HG03469 (cell line): ENCODE measurements around the gene KAT6B.

ENCODE experiments used
- ATAC-seq: cut with Tn5 transposase; IDR thresholded peaks from one replicate; pipeline ENCODE4 v1.9.1; 2021; ENCODE audit warnings: mild to moderate bottlenecking, moderate library complexity, moderate number of reproducible peaks; ENCODE audit not compliant: unreplicated experiment

KAT6B gene

DNA sequence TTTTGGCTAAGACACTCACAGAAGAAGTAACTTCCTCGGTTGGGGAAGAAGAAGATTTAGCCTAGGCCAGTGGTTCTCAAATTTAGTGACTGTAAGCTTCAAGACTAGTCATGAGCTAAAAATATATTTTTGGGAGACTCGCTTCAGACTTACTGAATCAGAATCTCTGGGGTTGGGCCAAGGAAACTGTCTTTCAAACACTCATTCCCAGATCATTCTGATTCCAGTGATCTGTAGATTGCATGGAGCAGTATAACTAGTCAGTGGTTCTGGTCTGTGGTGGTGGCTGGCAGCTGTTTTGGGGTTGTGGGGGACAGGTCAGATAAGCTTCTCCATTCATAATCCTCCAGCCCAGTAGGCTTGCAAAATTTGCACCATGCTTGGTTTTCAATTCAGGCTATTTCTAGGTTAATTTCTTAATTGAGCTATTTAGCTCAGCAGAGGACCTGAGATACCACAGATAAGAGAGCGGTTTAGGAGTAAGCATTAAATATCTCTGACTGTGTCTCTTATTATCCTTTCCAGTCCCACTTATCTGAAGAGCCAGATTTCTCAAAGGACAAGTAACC, 3.8 kb upstream of the KAT6B start:
- ATAC-seq = no peak

GRCh38 chr10:74823791-74824183, 2.6 kb upstream of the KAT6B start:
- ATAC-seq = no peak

DNA sequence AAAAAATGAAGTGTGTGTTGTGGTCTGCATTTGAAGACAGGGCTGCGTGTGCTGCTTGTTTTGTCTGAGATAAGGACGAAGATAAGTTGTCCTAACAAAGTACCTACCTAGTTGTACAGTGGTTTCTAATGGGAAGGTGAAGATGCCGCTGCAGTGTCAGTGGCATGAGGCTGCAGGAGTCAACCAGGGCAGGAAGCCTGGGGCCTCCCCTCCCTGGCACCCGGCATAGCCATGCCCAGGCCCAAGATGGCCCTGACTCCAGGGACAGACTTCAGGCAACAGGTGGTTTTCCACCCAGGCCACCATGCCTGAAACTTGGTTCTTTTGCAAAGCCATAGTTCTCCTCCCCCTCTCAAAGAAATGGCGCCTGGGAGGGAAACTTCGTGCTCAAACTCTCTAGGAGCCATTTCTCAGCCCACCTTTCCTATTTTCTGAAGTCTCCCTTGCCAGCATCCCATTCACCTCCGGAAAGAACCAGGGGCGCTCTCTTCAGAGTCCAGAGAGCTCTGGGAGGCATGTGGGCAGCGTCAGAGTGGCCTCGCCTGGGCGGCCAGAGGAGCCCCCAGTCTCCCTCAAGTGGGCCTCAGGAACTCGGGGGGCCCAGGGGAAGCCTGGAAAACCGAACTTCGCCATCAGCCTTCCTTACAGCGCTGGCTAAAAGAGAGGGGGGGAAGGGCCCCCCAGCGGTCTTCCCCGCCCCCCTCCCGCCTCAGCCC, 2.1 kb upstream of the KAT6B start:
- no peak for ATAC-seq

- no peak for ATAC-seq
Observed at GRCh38 chr10:74824900-74825370, 1.5 kb upstream of the KAT6B start.

- ATAC-seq = no peak
Observed at GRCh38 chr10:74825371-74826141, 844 bp upstream of the KAT6B start.

DNA sequence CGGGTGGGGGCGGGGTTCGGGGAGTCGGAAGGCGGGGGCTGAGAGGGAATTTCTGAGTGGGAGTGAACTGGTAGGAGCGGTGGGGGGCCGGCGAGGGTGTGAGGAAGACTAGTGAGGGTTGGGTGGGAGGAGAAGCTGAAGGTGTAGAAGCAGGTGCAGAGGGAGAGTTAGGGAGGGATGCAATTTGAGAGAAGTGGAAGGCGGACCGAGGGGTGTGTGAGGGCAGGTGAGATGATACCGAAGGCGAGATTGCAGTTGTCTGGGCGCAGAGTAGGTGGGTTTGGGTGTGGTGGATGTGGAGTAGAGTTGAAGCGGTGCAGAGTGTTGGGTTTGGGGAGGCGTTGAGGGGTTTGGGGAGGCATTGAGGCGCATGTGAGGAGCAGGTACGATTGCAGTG, 643 bp downstream of the KAT6B start:
- ATAC-seq = no peak

DNA sequence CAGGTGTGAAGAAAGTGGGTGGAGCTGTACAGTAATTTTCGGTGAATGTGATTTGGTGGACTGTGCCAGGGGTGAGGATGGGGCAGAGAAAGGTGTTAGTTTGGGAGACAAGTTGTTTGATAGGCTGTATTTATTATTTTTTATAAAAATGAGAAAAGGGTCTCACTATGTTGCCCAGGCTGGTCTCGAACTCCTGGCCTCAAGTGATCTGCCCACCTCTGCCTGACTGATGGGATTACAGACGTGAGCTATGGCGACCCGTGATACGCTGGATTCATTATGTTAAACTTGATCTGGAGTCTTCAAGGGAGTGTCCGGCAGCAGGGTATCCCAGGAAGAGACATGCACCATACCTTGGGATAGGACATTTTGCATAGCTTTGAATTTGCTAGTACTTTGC, 1.3 kb downstream of the KAT6B start:
- ATAC-seq = no peak

DNA sequence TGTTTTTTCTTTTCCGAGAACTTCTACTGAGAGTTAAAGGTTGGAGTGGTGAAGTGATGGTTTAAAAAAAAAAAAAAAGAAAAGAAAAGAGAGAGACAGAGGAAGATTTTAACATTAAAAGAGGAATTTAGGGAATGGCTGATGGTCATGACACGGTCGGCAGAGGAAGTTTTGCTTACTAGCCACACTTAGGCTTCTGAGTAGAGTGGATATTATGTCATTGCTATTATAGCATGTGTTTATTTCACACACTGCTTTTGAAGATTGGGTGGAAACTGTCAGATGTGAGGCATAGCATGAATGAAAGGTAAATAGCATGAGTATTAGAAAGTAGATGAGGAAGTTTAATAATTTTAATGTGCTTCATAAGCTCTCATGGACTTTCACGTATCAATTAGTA, 2.5 kb downstream of the KAT6B start:
- ATAC-seq = no peak

DNA sequence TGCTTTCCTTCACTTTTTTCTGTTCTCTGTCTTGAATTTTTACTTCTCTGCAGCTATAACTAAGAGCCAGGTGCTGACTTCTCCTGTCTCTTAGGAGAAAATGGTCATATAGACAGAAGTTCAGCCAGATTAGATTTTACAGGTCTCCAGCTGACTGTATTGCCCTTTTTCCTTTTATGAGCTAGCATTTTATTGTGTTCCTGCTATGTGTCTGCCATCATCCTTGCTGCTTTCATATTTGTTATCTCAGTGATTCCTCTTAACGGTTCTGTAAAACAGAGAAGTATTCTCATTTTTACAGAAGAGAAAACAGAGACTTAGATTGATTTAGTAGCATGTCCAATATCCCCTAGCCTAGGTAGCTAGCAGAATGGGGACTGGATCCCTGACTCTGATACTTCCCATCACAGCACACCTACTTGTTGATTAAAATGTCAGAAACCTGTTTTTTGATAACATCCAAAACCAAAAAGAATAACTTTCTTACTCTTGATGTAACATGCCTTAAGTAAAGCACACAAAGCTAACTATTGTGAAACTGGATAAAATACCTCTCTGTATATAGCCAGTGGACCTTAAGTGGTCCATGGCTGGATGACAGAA, 5.2 kb downstream of the KAT6B start:
- no peak for ATAC-seq

GRCh38 chr10:74835963-74836362, 9.6 kb downstream of the KAT6B start:
- no peak for ATAC-seq

DNA sequence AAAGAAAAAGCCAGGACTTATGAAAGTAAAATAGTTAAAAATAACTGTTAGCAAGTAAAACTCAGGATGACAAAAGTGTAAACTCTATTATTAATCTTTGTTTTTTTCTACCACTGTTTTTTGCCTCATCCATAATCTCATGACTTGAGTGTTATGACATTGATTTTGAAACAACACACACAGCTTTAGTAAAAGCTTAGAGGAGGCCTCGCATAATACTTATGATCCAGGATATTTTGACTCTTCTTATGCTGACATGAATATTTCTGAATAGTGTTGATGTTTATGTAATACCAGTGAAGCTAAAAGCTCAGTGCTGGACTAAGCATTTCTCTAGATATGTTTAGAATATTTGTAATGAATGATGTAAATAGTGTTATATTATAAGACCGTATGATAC, 10.5 kb downstream of the KAT6B start:
- no peak for ATAC-seq

GRCh38 chr10:74837743-74838142, 11.3 kb downstream of the KAT6B start:
- ATAC-seq = no peak

- ATAC-seq = no peak
Observed at GRCh38 chr10:74839708-74840107, 13.3 kb downstream of the KAT6B start.

GRCh38 chr10:74841265-74841973, 15.0 kb downstream of the KAT6B start:
- ATAC-seq = no peak

DNA sequence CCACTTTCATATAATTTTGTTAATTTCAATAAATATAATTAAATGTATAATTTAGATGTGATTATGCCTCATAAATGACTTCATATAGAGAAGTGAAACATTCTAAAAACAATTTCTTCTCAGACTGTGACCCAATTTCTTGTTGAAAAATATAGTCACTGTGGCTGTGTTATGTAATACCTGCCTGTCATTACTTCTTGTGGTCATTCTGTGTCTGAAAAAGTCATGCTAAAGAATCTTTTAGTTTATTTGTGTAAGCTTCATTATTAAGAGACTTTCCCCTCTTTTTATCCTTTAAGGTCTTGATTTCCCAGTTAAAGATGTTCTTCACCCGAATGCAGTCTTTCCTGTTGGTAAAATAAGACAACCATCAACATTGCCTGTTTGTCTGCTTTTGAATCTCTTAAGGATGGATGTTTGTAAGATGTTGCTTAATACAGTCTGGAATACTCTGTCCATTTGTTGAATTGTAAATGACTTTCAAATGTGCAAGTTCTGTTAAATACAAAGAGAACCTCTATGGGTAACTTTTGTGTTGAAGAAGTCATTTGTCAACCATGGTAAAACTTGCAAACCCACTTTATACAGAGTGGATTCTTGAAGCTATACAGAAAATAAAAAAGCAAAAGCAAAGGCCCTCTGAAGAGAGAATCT, 16.0 kb downstream of the KAT6B start:
- ATAC-seq = no peak

DNA sequence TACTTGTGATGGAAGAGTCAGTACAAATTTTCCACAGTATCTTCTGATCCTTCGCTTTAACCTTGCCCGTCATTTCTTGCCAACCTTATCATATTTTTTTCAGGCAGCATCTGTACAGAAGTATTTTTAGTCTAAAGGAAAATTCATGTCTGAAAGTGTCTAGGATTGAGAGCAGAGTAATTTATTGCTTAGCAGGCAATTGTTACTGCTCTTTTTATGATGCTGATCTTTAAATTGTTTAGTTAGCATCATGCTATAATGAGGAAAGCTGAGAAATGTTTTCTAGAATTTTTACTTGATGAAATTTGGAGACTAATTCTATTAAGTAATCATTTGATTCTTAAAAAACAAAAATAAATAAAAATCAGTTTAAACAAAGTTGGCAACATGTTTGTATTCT, 20.6 kb downstream of the KAT6B start:
- no peak for ATAC-seq

DNA sequence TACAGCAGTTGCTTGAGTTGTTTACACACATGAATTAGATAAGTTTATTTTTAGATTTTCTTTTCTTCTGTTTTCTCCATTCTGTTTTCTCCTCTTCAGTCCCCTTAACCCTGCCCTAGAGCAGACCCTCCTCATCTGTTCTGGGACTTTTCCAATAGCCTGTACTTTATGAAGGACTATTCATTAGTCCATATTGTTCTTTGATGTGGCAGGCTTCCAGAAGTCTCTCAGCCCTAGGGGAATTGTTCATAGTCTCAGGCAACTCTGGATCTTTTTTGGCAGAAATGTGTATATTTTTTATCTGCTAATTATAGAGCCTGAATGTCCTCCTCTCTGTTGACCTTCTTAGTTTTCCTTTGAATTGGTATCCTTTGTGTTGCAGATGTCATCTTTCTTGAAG, 25.4 kb downstream of the KAT6B start:
- ATAC-seq = no peak

GRCh38 chr10:74852381-74852780, 26.0 kb downstream of the KAT6B start:
- no peak for ATAC-seq

GRCh38 chr10:74854610-74855009, 28.2 kb downstream of the KAT6B start:
- ATAC-seq = no peak

DNA sequence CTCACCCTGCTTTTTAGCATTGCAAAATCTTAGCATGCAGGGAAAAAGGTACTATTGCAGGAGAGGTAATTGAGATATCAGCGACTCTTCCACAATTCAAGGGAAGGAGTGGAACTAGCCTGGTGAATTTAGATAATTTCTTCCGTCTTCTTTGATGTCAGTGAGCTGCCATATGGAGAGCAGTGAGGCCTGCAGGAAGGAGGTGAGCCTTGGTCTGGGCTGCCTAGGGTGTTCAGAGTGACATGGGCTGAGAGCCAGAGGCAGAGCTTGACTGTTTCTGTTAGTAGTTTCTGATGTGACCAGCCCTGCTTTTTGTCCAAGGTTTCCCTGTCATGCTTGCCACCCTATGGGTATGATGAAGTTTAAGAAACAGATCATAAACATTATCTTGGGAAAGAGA, 28.6 kb downstream of the KAT6B start:
- no peak for ATAC-seq

- ATAC-seq = no peak
Observed at GRCh38 chr10:74855439-74855838, 29.0 kb downstream of the KAT6B start.
